HG03097 (cell line): ENCODE measurements around the gene BBS9.

Experiments
- ATAC-seq: cut with Tn5 transposase; IDR thresholded peaks from one replicate; pipeline ENCODE4 v1.9.1; 2021; ENCODE audit not compliant: unreplicated experiment, low FRiP score

The BBS9 gene

DNA sequence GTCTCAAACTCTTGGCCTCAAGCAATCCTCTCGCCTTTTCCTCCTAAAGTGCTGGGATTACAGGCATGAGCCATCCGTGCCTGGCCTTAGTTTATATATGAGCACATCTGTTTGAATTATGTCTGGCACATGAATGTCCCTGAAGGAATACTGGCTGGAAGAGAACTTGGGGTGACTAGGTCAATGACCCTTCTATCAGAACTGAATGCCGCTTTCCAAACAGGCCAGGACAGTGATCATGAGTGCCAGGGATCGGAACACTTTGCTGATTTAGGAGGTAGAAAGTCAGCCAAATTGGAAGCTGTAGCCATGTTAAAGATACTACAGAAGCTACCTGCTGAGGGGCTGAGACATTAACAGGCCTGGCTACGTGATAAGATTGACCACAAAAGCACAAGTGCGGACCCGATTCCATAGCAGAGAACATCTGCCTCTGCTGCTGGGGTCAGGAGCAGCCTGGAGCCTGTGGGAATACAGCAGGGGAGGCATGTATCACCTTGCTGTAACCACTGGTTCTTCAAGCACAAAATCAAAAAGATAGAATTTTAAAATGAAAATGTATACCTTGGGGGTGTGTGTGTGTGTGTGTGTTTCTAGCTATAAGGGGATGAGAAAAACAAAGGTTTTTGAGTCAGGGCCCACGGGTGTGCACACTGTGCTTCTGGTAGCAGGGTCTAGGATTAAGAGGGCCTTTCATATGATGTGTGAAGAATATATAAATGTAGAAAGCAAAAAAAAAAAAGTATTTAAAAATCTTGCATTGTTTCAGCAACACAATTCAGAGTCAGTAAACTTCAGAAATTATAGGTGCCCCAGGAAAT lies 293.7 kb downstream of the BBS9 start:
- peak; percentile 38 for ATAC-seq

- peak; percentile 69 for ATAC-seq
Observed at GRCh38 chr7:33423646-33424020, 294.3 kb downstream of the BBS9 start.

- no peak for ATAC-seq
Observed at GRCh38 chr7:33425395-33425794, 296.0 kb downstream of the BBS9 start.

DNA sequence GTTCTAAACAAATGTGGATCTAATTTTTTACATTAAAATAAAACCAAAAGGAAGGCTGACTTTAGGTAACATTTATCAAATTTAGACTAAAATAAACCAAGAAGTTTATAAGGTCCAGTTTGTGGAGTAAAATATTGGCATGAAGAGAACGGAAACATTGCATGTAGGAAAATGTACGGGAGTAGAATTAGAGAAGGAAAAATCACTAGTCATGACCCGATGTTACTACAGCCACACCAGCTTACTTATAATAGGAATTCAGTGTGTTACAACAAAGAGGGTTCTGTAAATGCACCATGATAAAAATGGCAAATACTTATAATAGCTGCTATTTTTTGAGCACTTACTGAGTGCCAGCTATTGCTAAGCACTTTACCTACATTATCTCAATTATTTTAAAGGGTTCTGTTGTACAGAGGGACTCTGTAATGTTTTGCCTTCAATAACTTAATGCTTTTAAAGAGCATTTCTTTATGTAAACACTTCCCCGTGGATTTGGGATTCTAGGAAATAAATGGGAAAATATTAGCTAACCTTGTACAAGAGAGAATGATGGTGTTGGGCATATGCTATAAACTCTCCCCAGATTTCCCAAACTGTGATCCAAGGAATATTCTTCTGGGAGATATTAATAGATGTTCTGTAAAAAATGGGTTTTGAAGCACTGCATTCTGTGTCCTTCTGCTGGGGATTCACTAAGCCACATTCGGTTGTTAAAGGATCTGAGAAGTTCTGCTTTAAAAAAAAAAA lies 296.7 kb downstream of the BBS9 start:
- no peak for ATAC-seq

DNA sequence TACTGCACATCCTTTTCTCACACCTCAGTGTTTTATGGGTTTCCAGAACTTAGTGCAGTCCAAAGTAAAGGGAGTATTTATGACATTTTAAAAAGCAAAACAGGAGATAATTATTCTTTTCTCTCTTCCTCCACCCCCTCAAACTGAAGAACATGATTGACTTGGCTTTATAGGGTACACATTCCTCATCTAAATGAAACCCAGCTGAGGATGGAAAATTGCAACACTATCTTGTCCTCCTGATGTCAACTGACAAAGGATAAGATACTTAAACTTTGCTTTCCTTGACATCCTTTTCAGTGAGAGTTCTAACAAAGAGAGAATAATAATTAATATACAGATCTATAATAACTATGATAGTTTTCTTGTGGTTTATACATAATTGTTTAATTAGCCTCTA lies 299.1 kb downstream of the BBS9 start:
- ATAC-seq, result no peak

GRCh38 chr7:33431543-33431942 lies 302.2 kb downstream of the BBS9 start:
- ATAC-seq, result no peak

- ATAC-seq, result no peak
Observed at GRCh38 chr7:33432821-33433220, 303.5 kb downstream of the BBS9 start.

DNA sequence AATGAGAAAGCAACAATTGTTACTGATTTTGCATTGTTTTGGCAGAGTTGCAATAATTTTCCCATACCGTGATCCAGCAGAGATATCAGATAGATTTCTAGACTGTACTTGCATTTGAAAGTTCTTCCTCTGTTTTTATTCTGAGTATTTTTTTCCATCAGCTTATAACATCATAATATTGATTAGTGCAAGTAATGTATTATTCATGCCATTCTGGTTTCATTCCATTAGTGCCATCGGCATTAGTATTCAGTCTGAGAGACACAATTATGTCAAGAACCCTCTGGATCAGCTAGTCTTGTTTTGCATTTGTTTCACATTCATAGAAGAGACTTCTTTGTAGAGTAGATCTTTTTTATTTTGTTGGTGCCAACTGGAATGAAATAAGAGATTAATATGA lies 304.0 kb downstream of the BBS9 start:
- no peak for ATAC-seq

DNA sequence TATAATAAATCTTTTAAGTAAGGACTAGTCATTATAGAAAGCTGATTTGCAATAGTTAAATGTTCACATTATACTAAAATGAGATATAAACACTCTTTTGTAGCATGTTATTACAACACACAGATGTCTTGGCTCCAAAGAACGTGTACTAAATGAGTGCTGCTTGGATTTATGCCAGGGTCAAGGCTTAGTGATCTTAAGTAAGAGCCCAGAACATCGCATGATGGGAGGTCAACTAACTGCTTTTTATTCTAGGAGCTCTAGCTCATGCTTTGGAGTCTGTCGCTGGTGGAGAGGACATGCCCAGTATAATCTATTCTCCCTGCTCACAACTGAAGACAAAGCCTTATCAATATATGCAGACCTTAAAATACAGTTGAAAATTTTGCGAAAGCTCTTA lies 315.1 kb downstream of the BBS9 start:
- no peak for ATAC-seq

- no peak for ATAC-seq
Observed at GRCh38 chr7:33446551-33446950, 317.2 kb downstream of the BBS9 start.

DNA sequence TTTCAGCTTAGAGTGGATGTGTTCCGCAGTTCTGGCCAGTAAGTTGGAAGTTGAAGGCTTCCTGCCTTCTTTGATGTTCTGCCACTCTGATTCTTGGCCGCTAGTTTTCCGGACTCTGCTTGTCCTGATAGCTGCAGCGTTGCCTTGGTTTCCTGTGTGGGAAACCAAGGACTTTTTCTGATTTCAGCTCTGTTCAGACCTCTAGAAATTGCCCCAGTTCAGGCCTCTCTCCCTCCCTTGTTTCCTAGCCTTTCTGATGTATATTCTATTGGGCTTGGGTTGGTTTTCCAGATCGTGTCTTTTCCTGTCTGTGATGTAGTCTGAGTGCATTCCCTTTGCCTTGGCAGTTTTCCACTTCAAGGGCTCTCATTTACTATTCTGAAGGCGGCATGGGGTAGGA lies 318.7 kb downstream of the BBS9 start:
- no peak for ATAC-seq

- ATAC-seq, result no peak
Observed at GRCh38 chr7:33449847-33450246, 320.5 kb downstream of the BBS9 start.

GRCh38 chr7:33452805-33453502 lies 323.6 kb downstream of the BBS9 start:
- ATAC-seq, result no peak

GRCh38 chr7:33457039-33457438 lies 327.7 kb downstream of the BBS9 start:
- no peak for ATAC-seq

GRCh38 chr7:33458581-33458980 lies 329.2 kb downstream of the BBS9 start:
- no peak for ATAC-seq

DNA sequence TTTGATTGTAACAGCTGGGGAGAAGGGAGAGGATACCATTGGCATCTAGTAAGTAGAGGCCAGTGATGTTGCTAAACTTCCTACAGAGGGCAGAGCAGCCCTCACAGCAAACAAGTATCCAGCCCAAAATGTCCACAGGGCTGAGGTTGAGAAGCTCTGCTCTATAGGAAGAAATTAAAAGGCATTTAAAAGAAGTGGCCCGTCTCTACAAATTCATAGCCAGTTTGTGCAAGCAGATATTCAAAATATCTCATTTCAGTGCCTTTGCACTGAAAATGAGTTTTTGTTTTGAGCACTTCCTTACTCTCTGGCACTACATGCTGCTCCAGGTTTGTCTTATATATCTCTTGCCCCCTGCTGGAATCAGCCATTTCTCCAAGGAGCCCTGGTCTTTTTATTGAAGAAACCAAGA lies 330.0 kb downstream of the BBS9 start:
- no peak for ATAC-seq

GRCh38 chr7:33463131-33463530 lies 333.8 kb downstream of the BBS9 start:
- no peak for ATAC-seq

- ATAC-seq, result no peak
Observed at GRCh38 chr7:33466203-33466602, 336.8 kb downstream of the BBS9 start.

- ATAC-seq, result no peak
Observed at GRCh38 chr7:33471636-33472242, 342.4 kb downstream of the BBS9 start.

DNA sequence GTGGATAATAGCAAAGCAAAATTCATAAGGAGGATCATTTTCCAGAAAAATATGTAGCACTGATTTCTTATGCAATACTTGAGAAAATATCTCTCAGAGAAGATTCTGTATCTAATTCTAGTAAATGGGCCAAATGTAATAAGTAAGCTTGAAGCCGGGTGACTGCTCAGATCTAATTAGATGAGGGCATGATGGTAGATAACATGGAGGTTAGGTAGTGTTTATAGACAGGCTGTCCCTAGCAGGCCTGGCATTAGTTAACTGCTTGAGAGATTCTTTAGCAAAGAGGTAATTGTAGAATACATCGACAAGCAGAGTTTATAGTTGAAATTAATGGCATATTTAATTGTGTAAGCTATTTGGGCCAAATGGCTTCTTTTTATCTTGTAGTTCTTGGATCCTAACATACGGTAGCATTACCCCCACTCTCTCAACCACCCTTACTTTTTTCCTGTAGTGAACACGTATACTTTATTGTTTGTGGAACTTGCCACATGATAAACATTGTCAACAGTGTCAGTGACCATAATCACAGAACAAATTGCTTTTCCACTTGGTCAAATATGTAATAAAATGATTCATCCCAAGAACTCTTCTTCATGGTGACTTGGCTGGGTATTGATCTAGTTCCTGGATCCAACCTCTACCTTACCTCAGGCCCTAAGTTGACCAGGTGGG lies 343.1 kb downstream of the BBS9 start:
- ATAC-seq, result no peak
